ENCODE data around the gene SLC24A3.

Gene SLC24A3

DNA sequence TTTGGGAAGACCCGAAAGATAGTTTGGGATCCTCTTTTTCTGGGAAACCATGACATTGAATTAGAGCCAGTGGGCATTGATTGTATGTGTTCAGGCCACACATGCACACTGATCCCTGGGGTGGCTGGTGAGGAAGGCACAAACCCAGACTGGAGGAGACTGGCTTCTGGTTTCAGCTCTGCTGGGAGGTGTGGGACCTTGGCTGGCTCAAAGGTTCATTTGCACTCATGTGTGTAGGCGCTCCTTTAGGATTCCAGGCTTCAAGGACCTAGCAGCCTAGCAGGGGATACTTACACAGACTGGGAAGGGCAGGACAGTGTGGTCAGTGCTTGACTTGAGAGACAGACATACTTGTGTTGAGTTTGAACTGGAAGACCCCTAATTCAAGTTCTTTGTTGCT, 552.8 kb downstream of the SLC24A3 start:
- DNase-seq (ENCODE audit: low spot score in 2 of 2) = no peak
- Mint-ChIP-seq H3K9me3 (no peaks in the 10 kb centered on the region), H3K4me1 (peaks cover 3% of the 10 kb centered on the region), H3K27me3 (peaks cover 13% of the 10 kb centered on the region), H3K36me3 (no peaks in the 10 kb centered on the region), H3K4me3 (no peak overlapping the region), H3K27ac (no peak overlapping the region)
- no peak for ATAC-seq (ENCODE audit: low read depth)

- H3K36me3 Mint-ChIP-seq = no peaks in the 10 kb centered on the region
- no peak for DNase-seq (ENCODE audit: low spot score in 2 of 2)
- H3K27ac Mint-ChIP-seq = no peak overlapping the region
Measured at GRCh38 chr20:19765913-19766312, 553.5 kb downstream of the SLC24A3 start.

GRCh38 chr20:19767070-19767469, 554.6 kb downstream of the SLC24A3 start:
- no peak for DNase-seq (ENCODE audit: low spot score in 2 of 2)
- peak overlapping the region; percentile 3 for H3K27ac Mint-ChIP-seq
- no peak overlapping the region for H3K4me3 Mint-ChIP-seq
- no peaks in the 10 kb centered on the region for H3K9me3 Mint-ChIP-seq
- H3K4me1 Mint-ChIP-seq = peaks cover 6% of the 10 kb centered on the region
- H3K27me3 Mint-ChIP-seq = peaks cover 18% of the 10 kb centered on the region
- ATAC-seq (ENCODE audit: low read depth) = no peak
- H3K36me3 Mint-ChIP-seq = no peaks in the 10 kb centered on the region

More at GRCh38 chr20:19765913-19766312, 553.5 kb downstream of the SLC24A3 start:
- ATAC-seq (ENCODE audit: low read depth) = no peak
- H3K4me3 Mint-ChIP-seq = no peak overlapping the region
- H3K27me3 Mint-ChIP-seq = peaks cover 13% of the 10 kb centered on the region
- H3K9me3 Mint-ChIP-seq = no peaks in the 10 kb centered on the region
- H3K4me1 Mint-ChIP-seq = peaks cover 3% of the 10 kb centered on the region

DNA sequence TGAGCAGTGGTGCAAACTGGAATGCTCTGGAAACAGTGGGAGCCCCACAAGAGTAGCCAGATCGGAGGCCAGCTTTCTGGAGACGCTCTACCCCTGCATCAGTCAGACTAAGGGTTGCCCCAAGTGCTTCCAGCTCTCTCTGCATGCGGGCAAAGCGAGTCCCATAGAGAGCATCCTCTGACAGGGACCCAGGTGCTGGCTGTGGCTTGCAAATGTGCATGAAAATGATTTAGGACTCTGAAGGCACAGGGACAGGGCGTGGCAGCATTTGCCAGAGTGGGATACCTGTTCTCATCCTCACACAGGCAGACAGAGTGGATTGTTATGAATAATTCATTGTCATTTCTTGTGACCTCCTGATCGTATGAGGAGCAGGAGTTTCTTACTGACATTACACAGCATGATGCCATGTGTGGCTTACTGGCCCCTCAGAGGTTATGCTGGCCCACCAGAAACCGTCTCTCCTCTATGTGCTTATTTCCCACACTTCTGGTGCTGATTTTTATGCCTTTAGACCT, 555.9 kb downstream of the SLC24A3 start:
- peaks cover 6% of the 10 kb centered on the region for H3K4me1 Mint-ChIP-seq
- H3K27ac Mint-ChIP-seq = no peak overlapping the region
- H3K4me3 Mint-ChIP-seq = no peak overlapping the region
- H3K36me3 Mint-ChIP-seq = no peaks in the 10 kb centered on the region
- H3K27me3 Mint-ChIP-seq = peaks cover 21% of the 10 kb centered on the region
- H3K9me3 Mint-ChIP-seq = no peaks in the 10 kb centered on the region
- ATAC-seq (ENCODE audit: low read depth) (no peak), DNase-seq (ENCODE audit: low spot score in 2 of 2) (no peak)

GRCh38 chr20:19769507-19769906, 557.1 kb downstream of the SLC24A3 start:
- no peak overlapping the region for H3K4me3 Mint-ChIP-seq
- ATAC-seq (ENCODE audit: low read depth) = no peak
- H3K27me3 Mint-ChIP-seq = peaks cover 24% of the 10 kb centered on the region
- peaks cover 6% of the 10 kb centered on the region for H3K4me1 Mint-ChIP-seq
- H3K36me3 Mint-ChIP-seq = no peaks in the 10 kb centered on the region
- no peak overlapping the region for H3K27ac Mint-ChIP-seq
- DNase-seq (ENCODE audit: low spot score in 2 of 2) = no peak
- no peaks in the 10 kb centered on the region for H3K9me3 Mint-ChIP-seq

DNA sequence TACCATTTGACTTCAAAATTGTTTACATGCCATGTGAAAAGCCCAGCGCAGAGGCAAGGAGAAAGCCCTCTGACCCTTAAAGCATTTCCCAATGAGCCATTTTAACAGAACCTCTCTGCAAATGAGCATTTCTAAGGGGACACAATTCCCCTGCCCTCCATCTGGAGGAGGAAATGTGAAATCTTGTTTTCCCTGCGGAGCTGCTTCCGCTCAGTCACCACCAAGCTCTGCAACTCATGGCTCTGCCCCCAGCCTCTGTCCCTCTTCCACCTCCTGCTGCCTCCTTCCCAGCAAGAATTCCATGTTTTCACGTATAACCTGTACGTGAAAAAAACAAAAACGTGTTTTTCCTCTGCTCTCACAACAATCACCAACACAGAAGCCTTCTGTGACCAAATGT, 557.9 kb downstream of the SLC24A3 start:
- H3K27ac Mint-ChIP-seq = no peak overlapping the region
- H3K9me3 Mint-ChIP-seq = no peaks in the 10 kb centered on the region
- H3K27me3 Mint-ChIP-seq = peaks cover 24% of the 10 kb centered on the region
- DNase-seq (ENCODE audit: low spot score in 2 of 2) (no peak), ATAC-seq (ENCODE audit: low read depth) (no peak)
- H3K4me1 Mint-ChIP-seq = peaks cover 6% of the 10 kb centered on the region
- H3K36me3 Mint-ChIP-seq = no peaks in the 10 kb centered on the region
- H3K4me3 Mint-ChIP-seq = no peak overlapping the region

DNA sequence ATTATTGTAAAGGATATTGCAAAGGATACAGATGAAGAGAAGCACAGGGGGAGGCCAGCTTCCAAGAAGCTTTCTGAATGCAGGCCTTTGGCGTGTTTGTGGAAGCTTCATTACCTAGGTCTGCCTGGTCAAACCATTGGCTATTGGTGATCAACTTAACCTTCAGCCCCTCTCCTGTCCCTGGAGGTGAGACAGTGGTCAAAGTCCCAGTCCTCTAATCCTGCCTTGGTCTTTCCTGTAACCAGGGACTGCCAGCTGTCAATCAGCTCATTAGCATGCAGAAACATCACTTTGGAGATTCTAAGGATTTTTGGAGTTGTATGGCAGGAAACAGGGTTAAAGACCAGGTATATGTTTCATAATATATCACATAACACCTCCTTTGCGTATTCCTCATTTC, 558.6 kb downstream of the SLC24A3 start:
- no peak overlapping the region for H3K4me3 Mint-ChIP-seq
- H3K9me3 Mint-ChIP-seq = no peaks in the 10 kb centered on the region
- no peak for DNase-seq (ENCODE audit: low spot score in 2 of 2)
- H3K36me3 Mint-ChIP-seq = no peaks in the 10 kb centered on the region
- peaks cover 6% of the 10 kb centered on the region for H3K4me1 Mint-ChIP-seq
- ATAC-seq (ENCODE audit: low read depth) = no peak
- no peak overlapping the region for H3K27ac Mint-ChIP-seq
- peaks cover 24% of the 10 kb centered on the region for H3K27me3 Mint-ChIP-seq
